ENCODE measurements around the gene DOP1A. TPM values are rescaled to one million over a fixed set of nuclear protein-coding genes. Genes with fewer than 3 reads are reported as not detected.

Gene DOP1A
- total RNA-seq, 2 experiments from 2014 or later = 8.1 to 8.2 TPM

DNA sequence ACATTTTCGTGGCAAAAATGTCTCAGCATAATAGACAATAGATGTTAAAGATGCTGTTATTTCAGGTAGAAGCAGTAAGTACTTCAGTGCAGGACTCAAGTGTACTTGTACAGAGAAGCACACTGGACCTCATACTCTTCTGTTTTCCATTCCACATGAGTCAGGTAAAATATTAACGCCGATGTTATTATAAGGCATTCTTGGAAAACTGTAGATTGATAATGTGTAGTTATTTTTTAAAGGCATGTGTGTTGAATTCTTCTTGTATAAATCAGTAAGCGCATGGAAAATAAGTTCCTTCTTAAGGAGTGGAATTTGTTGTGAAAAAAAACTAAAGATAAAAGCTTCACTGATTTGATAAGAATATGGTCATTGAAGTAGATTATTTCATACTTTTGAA is 45.8 kb downstream of the DOP1A start:
- H3K27me3 Mint-ChIP-seq = no peaks in the 10 kb centered on the region
- no peaks in the 10 kb centered on the region for H3K9me3 Mint-ChIP-seq
- H3K4me3 Mint-ChIP-seq = no peak overlapping the region
- no peak overlapping the region for H3K27ac Mint-ChIP-seq
- DNase-seq = no peak
- peaks cover 4% of the 10 kb centered on the region for H3K36me3 Mint-ChIP-seq
- peaks cover 2% of the 10 kb centered on the region for H3K4me1 Mint-ChIP-seq

DNA sequence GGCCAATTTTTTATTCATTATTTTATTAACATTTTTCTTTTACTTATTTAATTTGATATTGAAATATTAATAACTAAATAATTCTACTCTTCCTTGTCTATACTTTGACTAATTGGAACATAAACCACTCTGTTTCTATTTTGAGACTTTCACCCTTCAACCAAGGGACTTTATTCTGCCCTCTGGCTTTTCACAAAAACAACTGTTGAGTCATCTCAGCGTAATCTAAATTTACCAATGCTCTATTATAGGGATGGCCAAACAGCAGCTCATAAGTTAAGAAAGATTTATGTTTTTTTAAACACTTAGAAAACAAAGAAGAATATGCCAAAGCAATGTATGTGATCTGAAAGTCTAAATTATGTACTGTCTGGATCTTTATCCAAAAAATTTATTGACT is 46.7 kb downstream of the DOP1A start:
- H3K4me1 Mint-ChIP-seq = peaks cover 2% of the 10 kb centered on the region
- no peaks in the 10 kb centered on the region for H3K9me3 Mint-ChIP-seq
- H3K27ac Mint-ChIP-seq = no peak overlapping the region
- peaks cover 4% of the 10 kb centered on the region for H3K36me3 Mint-ChIP-seq
- no peaks in the 10 kb centered on the region for H3K27me3 Mint-ChIP-seq
- DNase-seq = no peak
- no peak overlapping the region for H3K4me3 Mint-ChIP-seq

DNA sequence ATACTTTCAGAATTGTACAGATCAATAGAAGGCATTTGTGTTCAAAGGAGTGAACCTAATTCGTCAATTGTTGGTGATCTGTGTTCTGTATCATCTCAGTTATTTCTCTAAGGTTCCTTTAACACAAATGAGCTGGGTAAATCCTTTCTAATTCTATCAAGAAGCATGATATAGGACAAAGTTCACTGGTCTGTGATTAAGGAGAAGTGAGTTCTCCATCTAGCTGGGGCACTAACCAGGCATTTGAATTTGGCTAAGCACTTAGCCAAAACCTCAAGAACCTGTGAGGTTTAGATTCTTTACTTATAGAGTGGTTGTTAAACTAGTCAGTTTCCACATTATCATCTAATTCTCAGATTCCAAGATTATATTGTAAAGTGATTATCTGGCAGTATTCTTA is 50.3 kb downstream of the DOP1A start:
- DNase-seq = no peak
- no peak overlapping the region for H3K27ac Mint-ChIP-seq
- no peaks in the 10 kb centered on the region for H3K27me3 Mint-ChIP-seq
- no peak overlapping the region for H3K4me3 Mint-ChIP-seq
- peaks cover 4% of the 10 kb centered on the region for H3K36me3 Mint-ChIP-seq
- no peaks in the 10 kb centered on the region for H3K4me1 Mint-ChIP-seq
- no peaks in the 10 kb centered on the region for H3K9me3 Mint-ChIP-seq

DNA sequence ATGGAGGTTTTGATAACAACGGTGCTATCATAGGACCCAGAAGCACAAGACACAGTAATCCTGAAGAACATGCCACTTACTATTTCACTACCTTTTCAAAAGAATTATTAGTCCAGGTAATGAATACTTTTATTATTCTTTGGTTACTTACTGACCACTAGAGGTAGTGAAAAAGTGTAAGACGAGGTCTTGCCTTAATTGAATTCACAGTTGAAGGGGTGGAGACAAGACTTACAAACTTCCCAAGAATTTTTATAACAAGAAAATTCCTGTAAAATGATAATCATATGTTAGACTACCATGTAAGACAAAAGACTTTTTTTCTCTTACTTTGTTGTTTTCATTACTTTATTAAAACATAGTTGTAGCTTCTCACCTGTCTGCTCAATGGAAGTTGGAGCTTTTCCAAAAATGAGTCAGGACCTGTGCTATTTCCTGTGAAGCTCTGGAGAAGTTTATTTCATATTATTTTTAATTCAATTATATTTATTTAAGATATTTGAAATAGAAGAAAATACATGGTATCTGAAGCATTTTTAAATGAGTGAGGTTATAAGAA is 52.4 kb downstream of the DOP1A start:
- H3K27ac Mint-ChIP-seq = no peak overlapping the region
- no peak overlapping the region for H3K4me3 Mint-ChIP-seq

DNA sequence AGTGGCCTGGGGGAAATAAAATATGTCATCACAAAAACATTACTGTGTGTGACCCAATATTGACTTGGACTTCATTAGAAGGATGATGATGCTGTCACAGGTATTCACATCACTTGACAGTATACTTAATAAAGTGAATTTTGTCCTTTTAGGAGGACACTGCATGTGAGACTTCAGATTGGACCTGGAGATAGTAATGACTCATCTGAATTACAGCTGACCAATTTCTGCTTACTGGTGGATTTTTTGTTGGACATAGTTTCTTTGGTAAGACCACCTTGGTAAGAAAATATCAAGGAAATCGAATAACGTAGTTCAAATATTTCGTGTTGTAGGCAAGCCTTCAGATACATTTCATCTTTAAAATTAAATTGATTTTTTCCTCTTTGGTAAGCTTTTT is 57.1 kb downstream of the DOP1A start:
- Mint-ChIP-seq H3K27ac (no peak overlapping the region), H3K9me3 (no peaks in the 10 kb centered on the region), H3K4me1 (no peaks in the 10 kb centered on the region), H3K36me3 (peaks cover 8% of the 10 kb centered on the region), H3K27me3 (no peaks in the 10 kb centered on the region), H3K4me3 (no peak overlapping the region)
- DNase-seq = no peak

More for the DNA sequence above, 52.4 kb downstream of the DOP1A start:
- DNase-seq = no peak
- Mint-ChIP-seq H3K9me3 (no peaks in the 10 kb centered on the region), H3K36me3 (peaks cover 4% of the 10 kb centered on the region), H3K27me3 (no peaks in the 10 kb centered on the region), H3K4me1 (no peaks in the 10 kb centered on the region)

DNA sequence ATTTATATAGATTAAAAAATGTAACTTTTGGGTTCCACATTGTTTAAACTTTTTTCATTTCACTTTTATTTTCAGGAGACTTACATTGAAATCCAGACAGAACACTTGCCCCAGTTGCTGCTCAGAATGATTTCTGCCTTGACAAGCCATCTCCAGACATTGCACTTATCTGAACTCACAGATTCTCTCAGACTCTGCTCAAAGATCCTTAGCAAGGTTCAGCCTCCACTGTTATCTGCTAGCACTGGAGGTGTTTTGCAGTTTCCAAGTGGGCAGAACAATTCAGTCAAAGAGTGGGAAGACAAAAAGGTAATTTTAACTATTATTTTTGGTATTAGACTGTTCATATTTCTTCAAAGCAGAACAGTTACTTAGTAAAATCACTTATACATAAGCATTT is 58.0 kb downstream of the DOP1A start:
- DNase-seq = no peak
- peaks cover 8% of the 10 kb centered on the region for H3K36me3 Mint-ChIP-seq
- no peak overlapping the region for H3K27ac Mint-ChIP-seq

DNA sequence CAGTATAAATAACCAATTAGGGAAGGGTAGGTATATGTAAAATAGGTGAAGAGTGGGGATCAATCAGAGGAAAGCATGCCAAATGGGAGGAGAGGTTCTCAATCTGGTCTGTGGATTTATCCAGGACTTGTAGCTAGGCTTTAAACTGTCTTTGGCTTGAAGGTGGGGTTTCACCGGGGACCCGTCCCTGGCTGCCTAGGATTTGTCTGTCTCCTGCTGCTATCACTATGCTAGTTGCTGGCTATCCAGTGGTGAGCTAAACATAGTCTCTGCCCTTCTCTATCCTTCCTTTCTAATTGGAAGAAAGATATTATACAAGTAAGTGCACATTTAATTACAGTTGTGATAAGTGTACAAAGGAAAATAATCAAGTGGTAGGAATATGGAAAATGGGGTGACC is 58.8 kb downstream of the DOP1A start:
- H3K27ac Mint-ChIP-seq = no peak overlapping the region
- H3K27me3 Mint-ChIP-seq = no peaks in the 10 kb centered on the region
- H3K9me3 Mint-ChIP-seq = no peaks in the 10 kb centered on the region
- peaks cover 10% of the 10 kb centered on the region for H3K36me3 Mint-ChIP-seq
- H3K4me1 Mint-ChIP-seq = no peaks in the 10 kb centered on the region
- DNase-seq = no peak
- H3K4me3 Mint-ChIP-seq = no peak overlapping the region

More for the DNA sequence above, 58.0 kb downstream of the DOP1A start:
- Mint-ChIP-seq H3K4me3 (no peak overlapping the region), H3K4me1 (no peaks in the 10 kb centered on the region), H3K9me3 (no peaks in the 10 kb centered on the region), H3K27me3 (no peaks in the 10 kb centered on the region)

DNA sequence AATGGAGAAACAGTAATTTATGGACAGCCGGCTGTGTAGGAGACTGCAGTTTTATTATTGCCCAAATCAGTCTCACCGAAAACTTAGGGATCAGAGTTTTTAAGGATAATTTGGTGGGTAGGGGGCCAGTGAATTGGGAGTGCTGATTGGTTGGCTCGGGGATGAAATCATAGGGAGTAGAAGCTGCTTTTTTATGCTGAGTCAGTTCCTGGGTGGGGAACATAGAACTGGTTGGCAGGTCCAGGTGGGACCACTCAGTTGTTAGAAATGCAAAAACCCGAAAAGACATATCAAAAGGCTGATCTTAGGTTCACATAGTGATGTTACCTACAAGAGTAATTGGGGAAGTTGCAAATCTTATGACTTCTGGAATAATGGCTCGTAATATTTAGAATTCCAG is 59.3 kb downstream of the DOP1A start:
- no peak for DNase-seq
- peaks cover 10% of the 10 kb centered on the region for H3K36me3 Mint-ChIP-seq
- H3K4me1 Mint-ChIP-seq = no peaks in the 10 kb centered on the region
- no peaks in the 10 kb centered on the region for H3K27me3 Mint-ChIP-seq
- H3K4me3 Mint-ChIP-seq = no peak overlapping the region
- no peak overlapping the region for H3K27ac Mint-ChIP-seq
- H3K9me3 Mint-ChIP-seq = no peaks in the 10 kb centered on the region

DNA sequence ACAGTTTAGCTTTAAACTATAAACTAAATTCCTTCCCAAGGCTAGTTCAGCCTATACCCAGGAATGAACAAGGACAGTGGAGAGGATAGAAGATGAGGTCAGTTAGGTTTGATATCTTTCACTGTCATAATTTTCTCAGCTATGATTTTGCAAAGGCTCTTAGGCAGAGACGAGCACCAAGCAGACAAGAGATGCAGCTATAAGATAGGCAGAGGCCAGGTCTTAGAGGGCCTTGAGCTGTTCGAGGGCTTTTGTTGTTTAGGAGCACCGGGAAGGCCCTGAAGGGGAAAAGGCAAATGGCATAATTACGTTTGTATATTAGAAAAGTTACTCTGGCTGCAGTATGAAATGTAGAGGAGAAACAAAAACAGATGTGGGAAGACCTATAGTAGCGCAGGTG is 59.8 kb downstream of the DOP1A start:
- H3K4me1 Mint-ChIP-seq = no peaks in the 10 kb centered on the region
- DNase-seq = no peak
- H3K27ac Mint-ChIP-seq = no peak overlapping the region
- H3K4me3 Mint-ChIP-seq = no peak overlapping the region
- peaks cover 10% of the 10 kb centered on the region for H3K36me3 Mint-ChIP-seq
- H3K27me3 Mint-ChIP-seq = no peaks in the 10 kb centered on the region
- H3K9me3 Mint-ChIP-seq = no peaks in the 10 kb centered on the region

DNA sequence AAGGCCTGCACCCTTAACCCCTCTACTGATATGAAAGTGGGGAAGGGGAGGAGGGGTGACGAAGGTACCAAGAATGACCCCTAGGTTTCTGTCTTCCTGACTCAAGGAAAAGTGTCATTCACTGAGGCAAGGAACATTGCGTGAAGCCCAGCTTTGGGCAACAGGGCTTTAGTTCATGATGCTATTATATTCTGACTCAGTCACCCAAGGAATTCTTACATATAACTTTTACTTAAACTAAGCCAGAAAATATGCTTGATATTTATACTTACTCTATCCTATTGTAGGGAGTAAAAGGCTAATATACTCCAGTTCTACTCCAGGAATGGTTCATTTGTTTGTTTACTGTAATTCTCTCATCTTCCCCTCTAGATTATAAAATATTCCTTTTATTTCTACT is 60.5 kb downstream of the DOP1A start:
- DNase-seq = no peak
- Mint-ChIP-seq H3K27ac (no peak overlapping the region), H3K36me3 (peaks cover 10% of the 10 kb centered on the region), H3K27me3 (no peaks in the 10 kb centered on the region), H3K4me3 (no peak overlapping the region), H3K4me1 (no peaks in the 10 kb centered on the region), H3K9me3 (no peaks in the 10 kb centered on the region)

DNA sequence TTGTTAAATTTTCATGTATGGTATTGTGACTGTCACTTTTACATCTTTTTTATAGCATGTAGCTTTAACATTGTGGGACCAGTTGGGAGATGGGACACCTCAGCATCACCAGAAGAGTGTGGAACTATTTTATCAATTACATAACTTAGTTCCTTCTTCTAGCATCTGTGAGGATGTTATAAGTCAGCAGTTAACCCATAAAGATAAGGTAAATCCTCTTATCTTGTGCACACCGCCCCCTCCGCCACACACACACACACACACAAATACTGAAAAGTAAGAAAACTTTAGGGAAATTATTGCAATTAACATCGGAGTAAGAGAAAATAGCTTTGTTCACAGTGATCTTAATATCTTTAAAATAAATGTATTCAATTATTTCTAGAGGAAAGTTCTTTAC is 64.7 kb downstream of the DOP1A start:
- peaks cover 2% of the 10 kb centered on the region for H3K36me3 Mint-ChIP-seq
- no peak overlapping the region for H3K4me3 Mint-ChIP-seq
- H3K27ac Mint-ChIP-seq = no peak overlapping the region
- DNase-seq = no peak
- no peaks in the 10 kb centered on the region for H3K27me3 Mint-ChIP-seq
- H3K4me1 Mint-ChIP-seq = no peaks in the 10 kb centered on the region
- H3K9me3 Mint-ChIP-seq = no peaks in the 10 kb centered on the region

DNA sequence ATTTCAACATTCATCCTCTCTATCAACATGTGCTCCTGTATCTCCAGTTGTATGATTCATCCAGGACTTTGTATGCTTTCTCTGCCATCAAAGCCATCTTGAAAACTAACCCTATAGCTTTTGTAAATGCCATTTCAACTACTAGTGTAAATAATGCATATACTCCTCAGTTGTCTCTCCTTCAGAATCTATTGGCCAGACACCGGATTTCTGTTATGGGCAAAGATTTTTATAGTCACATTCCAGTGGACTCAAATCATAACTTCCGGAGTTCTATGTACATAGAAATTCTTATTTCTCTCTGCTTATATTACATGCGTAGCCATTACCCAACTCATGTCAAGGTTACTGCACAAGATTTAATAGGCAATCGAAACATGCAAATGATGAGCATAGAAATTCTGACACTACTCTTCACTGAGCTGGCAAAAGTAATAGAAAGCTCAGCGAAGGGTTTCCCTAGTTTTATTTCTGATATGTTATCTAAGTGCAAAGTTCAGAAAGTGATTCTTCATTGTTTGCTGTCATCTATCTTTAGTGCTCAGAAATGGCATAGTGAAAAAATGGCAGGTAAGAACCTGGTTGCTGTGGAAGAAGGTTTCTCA is 70.7 kb downstream of the DOP1A start:
- Mint-ChIP-seq H3K4me3 (no peak overlapping the region), H3K27ac (no peak overlapping the region), H3K4me1 (no peaks in the 10 kb centered on the region), H3K9me3 (no peaks in the 10 kb centered on the region), H3K27me3 (no peaks in the 10 kb centered on the region), H3K36me3 (peaks cover 1% of the 10 kb centered on the region)
- DNase-seq = no peak

DNA sequence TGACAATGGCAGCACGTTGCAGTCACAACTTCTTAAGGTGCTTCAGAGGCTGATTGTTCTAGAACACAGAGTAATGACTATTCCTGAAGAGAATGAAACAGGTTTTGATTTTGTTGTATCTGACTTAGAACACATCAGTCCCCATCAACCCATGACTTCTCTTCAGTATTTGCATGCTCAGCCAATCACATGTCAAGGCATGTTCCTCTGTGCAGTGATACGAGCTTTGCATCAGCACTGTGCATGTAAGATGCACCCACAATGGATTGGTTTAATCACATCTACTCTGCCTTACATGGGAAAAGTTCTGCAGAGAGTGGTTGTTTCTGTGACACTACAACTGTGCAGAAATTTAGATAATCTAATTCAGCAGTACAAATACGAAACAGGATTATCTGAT is 71.3 kb downstream of the DOP1A start:
- no peak for DNase-seq
- H3K27me3 Mint-ChIP-seq = no peaks in the 10 kb centered on the region
- H3K36me3 Mint-ChIP-seq = peaks cover 4% of the 10 kb centered on the region
- H3K27ac Mint-ChIP-seq = no peak overlapping the region
- no peaks in the 10 kb centered on the region for H3K4me1 Mint-ChIP-seq
- no peaks in the 10 kb centered on the region for H3K9me3 Mint-ChIP-seq
- no peak overlapping the region for H3K4me3 Mint-ChIP-seq

DNA sequence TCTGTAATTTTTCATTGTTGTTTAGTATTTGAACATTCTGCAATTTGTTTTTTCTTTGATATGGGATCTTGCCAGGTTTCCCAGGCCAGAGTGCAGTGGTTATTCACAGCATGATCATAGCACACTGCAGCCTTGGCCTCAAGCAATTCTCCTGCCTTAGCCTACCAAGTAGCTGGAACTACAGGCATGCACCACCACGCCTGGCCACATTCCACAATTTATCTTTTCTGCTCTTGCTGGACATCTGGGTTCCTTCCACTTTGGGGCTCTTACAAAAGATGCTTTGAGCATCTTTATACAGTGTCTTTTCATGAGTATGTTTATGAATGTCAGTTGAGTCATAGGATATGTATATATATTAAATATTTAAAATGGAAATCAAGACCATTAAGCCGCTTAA is 83.6 kb downstream of the DOP1A start:
- DNase-seq = no peak
- no peaks in the 10 kb centered on the region for H3K9me3 Mint-ChIP-seq
- peaks cover 2% of the 10 kb centered on the region for H3K4me1 Mint-ChIP-seq
- no peaks in the 10 kb centered on the region for H3K27me3 Mint-ChIP-seq
- H3K36me3 Mint-ChIP-seq = peaks cover 5% of the 10 kb centered on the region
- no peak overlapping the region for H3K4me3 Mint-ChIP-seq
- H3K27ac Mint-ChIP-seq = no peak overlapping the region

DNA sequence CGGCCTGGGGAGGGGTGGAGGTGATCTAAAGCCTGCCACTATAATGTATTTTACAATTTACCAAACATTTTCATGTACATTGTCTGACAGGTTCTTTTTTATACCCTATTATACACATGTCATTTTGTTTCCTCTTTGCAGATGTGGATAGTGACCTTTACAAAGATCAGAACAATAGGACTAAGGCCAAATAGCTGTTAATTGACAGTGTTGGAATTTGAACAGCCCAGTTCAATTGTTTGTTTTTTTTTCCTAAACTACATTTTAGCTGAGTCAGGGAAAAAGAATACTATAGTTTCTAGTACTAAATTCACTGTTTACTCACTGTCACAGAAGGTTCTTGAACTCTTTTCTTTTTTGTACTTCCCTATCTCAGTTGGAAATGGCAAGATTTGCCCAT is 85.4 kb downstream of the DOP1A start:
- Mint-ChIP-seq H3K4me1 (peaks cover 2% of the 10 kb centered on the region), H3K9me3 (no peaks in the 10 kb centered on the region), H3K4me3 (no peak overlapping the region), H3K27me3 (no peaks in the 10 kb centered on the region), H3K27ac (no peak overlapping the region), H3K36me3 (peaks cover 3% of the 10 kb centered on the region)
- no peak for DNase-seq

DNA sequence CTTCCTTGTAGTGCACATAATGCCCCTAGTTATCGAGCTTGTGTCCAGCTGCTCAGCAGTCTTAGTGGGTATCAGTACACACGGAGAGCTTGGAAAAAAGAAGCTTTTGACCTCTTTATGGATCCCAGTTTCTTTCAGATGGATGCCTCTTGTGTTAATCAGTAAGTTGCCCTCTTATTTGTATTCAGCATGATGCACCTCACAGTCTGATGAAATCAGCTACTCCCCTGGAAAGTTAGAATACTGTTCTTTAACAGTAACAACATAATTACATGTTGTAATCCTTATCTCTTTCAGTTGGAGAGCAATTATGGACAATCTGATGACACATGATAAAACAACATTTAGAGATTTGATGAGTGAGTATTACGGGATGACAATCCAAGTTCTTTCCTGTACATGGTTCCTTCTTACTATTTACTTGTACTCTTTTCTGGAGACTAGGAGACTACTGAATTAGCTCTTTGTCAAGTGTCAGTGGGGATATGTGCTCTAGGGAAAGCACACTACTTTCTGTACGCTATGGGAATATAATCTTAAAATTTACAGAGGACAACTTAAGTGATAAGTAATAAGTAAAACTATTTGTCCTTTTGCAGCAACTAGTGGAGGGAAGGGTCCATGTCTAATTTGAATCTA is 86.5 kb downstream of the DOP1A start:
- DNase-seq = no peak
- Mint-ChIP-seq H3K27me3 (no peaks in the 10 kb centered on the region), H3K36me3 (peaks cover 3% of the 10 kb centered on the region), H3K27ac (no peak overlapping the region), H3K9me3 (no peaks in the 10 kb centered on the region), H3K4me1 (no peaks in the 10 kb centered on the region), H3K4me3 (no peak overlapping the region)

Measured in activated naive CD8-positive, alpha-beta T cell treated with anti-CD3 and anti-CD28 coated beads for 36 hours (primary cell).